ENCODE data around the gene PDGFA.

- TF ChIP-seq CTCF (IDR thresholded peaks at IDR 0.05) (no peak), EP300 (IDR thresholded peaks at IDR 0.05) (no peak)
These were observed 65.9 kb downstream of the PDGFA start for GRCh38 chr7:453597-454306.

All from ovary (tissue), 3 donors.